ENCODE data around the gene SELENOS.

Gene SELENOS

DNA sequence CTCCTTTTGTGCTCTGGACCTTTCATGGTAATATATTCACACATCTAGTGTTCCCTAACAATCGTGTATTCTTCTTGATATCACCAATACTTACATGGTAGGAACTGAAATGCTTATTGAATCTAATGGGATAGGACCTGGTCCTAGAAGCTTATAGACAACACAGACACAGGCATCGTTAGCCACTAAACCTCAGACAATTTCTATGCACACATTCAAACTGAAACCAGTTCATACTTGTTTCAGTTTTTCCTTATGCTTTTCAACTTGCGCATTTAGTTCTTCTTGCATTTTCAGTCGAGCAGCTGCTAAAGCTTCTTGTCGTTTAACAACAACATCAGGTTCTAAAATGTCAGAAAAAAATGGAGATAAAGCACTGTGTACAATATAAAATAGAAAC is 2.3 kb downstream of the SELENOS start:
- DNase-seq = no peak

- DNase-seq = no peak
Measured at GRCh38 chr15:101273534-101273933, 3.8 kb downstream of the SELENOS start.

DNA sequence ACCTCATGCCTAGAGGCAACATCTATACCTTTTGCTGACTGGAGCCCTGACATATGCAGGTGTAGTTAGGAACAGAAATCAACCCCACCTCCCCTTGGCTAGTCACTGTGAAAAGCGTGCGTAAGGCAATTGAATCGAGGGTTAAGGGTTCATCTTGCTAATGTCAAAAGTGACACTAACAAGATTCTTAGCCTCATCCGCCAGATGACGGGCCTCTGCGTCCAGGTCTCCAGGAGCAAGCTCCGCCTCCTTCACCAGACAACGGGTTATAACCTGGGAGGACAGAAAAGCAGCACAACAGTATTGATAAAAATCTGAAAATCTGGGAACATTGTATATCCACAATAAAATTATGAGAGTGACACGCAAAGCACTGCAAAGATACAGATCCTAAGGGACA is 4.7 kb downstream of the SELENOS start:
- no peak for DNase-seq

DNA sequence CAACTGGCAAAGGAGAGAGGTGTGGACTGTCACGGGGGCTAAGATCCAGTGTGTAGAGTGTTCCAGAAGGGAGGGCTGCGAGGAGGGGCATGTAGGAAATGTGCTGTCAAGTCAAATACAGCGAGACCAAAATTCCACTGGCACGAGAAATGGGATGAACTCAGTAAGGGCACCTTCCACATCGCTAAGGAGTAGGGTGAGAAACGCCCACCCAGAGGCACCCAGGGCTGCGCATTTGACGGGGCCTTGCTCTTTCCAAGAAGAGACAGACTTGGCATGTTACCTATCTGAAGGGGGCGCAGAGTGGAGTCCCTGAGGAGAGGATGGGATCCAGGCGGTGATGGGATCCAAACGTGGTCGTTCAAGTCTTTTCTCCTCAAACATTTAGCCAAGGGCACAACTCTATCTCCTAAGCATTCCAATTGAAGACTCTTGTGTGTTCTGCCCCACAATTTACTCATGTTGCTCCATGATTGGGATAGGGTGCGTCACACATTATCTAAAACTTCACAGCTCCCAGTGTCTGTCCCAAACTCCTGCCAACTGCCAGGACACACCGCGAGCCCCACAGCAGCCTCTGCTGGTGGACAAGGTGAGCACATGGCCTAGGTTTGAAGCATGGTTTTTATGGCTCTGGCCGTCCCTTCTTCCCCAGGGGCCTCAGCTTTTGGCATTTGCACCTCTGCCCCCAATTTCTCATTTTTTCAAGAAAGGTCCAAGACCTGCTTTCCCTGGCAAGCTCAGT is 7.6 kb downstream of the SELENOS start:
- no peak for DNase-seq

GRCh38 chr15:101267320-101268104 is 9.8 kb downstream of the SELENOS start:
- DNase-seq = no peak

- no peak for DNase-seq
Measured at GRCh38 chr15:101266787-101267186, 10.5 kb downstream of the SELENOS start.

DNA sequence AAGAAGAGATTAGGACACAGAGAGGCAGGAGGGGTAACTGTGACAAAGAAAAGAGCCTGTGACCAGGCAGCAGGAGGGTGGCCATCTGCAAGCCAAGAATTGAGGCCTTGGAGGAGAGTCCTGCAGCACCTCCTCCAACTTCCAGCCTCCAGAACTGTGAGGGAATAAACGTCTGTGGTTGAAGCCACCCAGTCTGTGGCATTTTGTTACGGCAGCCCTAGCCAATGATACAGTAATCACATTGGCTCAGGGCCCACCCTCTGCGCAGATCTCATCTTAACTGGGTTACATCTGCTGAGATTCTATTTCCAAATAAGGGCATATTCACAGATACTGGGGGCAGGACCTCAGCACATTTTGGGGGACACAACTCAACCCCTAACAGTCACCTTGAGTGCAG is 11.3 kb downstream of the SELENOS start:
- DNase-seq = no peak

- no peak for DNase-seq
Measured at GRCh38 chr15:101264911-101265641, 12.2 kb downstream of the SELENOS start.

- no peak for DNase-seq
Measured at GRCh38 chr15:101264011-101264410, 13.3 kb downstream of the SELENOS start.

DNA sequence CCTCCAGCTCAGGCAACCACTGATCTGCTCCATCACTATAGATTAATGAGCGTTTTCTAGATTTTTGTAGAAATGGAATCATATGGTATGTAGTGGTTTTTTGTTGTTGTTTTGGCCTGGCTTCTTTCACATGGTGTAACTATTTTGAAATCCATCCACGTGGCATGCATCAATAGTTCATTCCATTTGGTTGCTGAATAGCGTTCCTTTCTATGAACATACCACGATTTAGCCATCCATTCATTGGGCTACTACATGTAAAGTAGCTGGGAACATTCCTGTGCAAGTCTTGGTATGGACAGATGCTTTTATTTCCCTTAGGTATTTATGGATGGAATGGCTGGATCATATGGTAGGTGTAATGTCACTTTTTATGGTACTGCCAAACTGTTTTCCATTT is 14.7 kb downstream of the SELENOS start:
- DNase-seq = no peak

DNA sequence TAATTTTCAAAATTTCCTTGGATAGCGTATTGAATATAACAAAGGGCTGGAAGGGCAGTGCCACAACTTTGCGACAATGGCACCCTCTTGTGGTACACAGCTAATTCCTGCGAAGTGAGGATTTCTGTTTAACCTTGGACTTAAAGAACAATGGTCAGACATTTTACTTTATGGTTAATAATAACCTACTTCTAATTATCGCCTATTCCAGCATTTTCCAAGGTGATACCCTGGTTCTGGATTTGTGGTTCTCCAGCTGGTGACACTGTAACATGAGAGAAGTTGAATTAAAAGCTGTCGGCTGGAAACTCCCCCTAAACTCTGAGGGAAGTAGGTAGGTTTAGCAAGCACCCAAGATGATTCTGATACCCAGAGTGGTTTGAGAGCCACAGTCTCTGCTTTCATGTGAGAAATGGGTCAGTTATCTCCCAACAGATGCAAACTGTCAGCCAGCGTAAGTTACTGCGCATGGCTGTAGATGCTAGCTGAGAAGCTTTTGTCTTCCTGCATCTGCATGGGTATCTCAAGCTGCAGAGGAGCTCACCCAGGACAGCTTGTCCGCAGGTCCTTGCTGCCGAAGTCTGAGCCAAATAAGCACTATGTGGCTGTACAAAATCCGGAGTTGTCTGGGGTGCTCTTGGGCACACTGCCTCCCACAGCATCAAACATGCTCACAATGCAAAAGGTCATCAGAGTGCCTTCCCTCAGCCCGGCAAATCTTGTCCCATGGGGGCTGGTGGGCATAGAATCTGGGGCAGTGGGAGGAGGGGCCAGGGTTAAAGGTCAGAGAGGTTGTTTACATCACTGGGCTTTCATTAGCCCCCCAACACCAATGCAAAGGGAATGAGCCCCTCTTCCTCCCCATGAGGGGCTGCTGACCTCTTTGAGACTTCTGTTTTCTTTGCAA is 18.8 kb downstream of the SELENOS start:
- peak; percentile 54 for DNase-seq

DNA sequence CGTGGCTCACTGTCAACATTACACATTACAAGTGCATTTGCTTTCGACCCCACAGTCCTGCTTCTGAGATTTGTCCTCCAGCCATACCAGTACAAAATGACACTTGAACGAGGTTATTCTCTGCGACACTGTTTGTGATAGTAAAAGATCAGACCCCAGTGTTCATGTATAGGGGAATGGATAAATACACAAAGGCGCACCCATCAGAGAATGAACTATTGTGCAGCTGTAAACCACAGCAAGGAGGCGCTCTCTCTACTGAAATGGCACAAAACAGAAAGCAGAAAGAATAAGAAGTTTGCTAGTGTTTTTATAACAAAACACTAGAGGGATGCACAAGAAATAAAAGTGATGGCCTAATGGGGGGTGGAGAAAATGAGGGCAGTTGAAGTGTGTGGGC is 20.5 kb downstream of the SELENOS start:
- DNase-seq = no peak

- DNase-seq = no peak
Measured at GRCh38 chr15:101255615-101256241, 21.6 kb downstream of the SELENOS start.

- no peak for DNase-seq
Measured at GRCh38 chr15:101255051-101255395, 22.3 kb downstream of the SELENOS start.

- no peak for DNase-seq
Measured at GRCh38 chr15:101254157-101255050, 22.9 kb downstream of the SELENOS start.

DNA sequence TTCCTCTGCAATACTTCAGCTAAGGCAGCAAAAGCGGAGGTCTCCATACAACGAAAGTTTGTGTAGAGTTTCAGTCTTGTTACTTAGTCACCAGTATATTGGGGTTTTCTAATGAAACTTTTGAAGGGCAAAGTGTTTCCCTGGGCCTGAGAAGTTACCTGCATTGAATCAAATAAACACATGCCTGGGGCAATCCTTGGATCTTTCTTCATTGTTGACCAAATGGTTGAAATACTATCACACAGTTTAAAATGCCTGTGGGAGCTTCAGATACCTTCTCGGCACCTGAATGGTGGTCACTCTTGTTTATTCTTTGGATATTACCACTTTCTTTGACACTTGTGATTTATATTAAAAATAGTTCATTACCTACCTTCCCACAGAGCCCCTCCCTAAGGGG is 24.4 kb downstream of the SELENOS start:
- no peak for DNase-seq

- DNase-seq = peak; percentile 87
Measured at GRCh38 chr15:101251830-101252820, 25.2 kb downstream of the SELENOS start, which contains the start of gene CHSY1. CHSY1 (minus strand) TSS chr15:101252048; CDS start chr15:101251456, 592 bp downstream.

DNA sequence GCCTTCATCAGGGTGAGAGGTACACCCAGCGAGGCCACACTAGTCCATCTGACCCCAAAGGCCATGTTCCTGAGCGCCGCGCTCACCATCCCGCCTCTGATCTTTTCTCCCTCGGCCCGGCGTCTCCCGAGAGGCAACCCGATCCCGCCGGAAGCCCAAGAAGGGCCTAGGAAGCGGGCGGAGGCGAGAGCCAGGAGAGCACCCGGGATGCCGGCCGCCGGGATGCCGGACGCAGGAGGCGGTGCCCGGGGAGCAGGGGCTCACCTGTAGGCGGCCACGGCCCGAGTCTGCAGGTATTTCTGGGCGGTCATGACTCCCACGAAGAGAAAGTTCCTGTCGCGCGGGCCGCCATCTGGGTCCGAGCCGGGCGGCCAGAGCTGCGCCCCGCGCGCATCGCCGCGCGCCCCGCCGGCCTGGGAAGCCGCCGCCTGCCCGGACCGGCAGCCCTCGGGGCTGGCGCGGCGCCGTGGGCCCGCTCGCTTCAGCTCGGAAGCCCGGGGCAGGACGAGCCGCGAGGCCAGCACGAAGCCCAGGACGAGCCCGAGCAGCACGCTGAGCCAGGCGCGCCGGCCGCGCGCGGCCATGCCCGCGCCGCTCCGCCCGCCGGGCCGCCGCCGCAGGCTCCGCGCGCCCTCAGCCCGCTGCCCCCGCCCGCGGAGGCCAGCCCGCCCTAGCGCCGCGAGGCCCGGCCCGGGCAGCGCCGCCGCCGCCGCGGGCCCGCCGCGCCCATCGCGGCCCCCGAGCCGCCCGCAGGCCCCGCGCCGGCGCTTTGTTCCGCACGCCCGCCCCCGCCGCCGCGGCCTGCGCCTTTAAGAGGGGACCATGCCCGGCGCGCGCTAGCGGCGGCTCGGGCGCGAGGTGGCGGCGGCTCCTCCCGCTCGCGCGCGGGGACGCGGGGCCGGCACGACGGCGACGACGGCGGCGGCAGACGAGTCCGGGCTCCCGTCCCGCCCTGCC is 26.1 kb downstream of the SELENOS start:
- DNase-seq = no peak

Measured in activated naive CD4-positive, alpha-beta T cell treated with Interleukin-2 at 50 U/mL for 16 hours (primary cell).